Measurements from ENCODE around the gene KRTAP10-2. TPM values are rescaled to one million over a fixed set of nuclear protein-coding genes. Genes with fewer than 3 reads are reported as not detected.

KRTAP10-2 gene
- total RNA-seq, 1 donor from 2014 or later: not detected

GRCh38 chr21:44531606-44532564, 19.4 kb downstream of the KRTAP10-2 start:
- Mint-ChIP-seq H3K9me3 (ENCODE audit: unreplicated experiment) (no peaks in the 10 kb centered on the region), H3K27ac (ENCODE audit: unreplicated experiment) (no peak overlapping the region), H3K4me1 (ENCODE audit: unreplicated experiment) (no peaks in the 10 kb centered on the region), H3K36me3 (ENCODE audit: unreplicated experiment) (no peaks in the 10 kb centered on the region), H3K4me3 (ENCODE audit: unreplicated experiment) (no peak overlapping the region), H3K27me3 (ENCODE audit: unreplicated experiment) (peaks cover 6% of the 10 kb centered on the region)
- DNase-seq (ENCODE audit: extremely low spot score, unreplicated experiment): no peak
- TF ChIP-seq, protein P1, sequence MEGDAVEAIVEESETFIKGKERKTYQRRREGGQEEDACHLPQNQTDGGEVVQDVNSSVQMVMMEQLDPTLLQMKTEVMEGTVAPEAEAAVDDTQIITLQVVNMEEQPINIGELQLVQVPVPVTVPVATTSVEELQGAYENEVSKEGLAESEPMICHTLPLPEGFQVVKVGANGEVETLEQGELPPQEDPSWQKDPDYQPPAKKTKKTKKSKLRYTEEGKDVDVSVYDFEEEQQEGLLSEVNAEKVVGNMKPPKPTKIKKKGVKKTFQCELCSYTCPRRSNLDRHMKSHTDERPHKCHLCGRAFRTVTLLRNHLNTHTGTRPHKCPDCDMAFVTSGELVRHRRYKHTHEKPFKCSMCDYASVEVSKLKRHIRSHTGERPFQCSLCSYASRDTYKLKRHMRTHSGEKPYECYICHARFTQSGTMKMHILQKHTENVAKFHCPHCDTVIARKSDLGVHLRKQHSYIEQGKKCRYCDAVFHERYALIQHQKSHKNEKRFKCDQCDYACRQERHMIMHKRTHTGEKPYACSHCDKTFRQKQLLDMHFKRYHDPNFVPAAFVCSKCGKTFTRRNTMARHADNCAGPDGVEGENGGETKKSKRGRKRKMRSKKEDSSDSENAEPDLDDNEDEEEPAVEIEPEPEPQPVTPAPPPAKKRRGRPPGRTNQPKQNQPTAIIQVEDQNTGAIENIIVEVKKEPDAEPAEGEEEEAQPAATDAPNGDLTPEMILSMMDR (IDR thresholded peaks at IDR 0.05): no peak

DNA sequence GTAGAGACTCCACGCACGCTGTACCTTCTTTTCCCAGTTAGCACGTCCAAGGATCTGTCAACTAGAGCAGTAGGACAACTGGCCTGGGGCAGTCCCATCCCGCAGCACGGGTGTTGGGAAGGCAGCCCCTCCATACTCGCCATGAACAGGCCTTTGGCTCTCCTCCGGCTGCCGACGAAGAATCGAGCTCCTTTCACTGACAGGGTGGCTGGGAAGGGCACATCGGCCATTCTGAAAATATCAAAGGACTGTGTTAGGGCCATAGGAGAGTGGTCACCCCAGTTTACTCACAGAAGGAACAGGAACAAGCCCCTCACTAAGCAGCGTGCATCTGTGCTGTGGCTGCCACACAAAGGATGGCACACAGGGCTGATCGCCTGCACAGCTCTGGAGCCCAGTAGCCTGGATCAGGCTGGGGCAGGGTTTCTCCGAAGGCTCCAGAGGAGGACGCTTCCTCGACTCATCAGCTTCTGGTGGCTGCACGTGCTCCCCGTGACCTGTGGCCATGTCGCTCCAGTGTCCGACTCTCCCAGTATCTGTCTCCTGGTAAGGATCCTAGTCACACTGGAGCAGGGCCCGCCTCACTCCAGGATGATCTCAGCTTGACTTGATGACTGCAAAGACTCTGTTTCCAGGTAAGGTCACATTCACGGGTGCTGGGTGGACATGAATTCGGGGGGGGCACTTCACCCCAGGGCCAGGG, 20.3 kb downstream of the KRTAP10-2 start:
- no peak for DNase-seq (ENCODE audit: extremely low spot score, unreplicated experiment)
- H3K27me3 Mint-ChIP-seq (ENCODE audit: unreplicated experiment): no peaks in the 10 kb centered on the region
- H3K27ac Mint-ChIP-seq (ENCODE audit: unreplicated experiment): no peak overlapping the region
- TF ChIP-seq, protein P1 (IDR thresholded peaks at IDR 0.05): no peak
- no peaks in the 10 kb centered on the region for H3K4me1 Mint-ChIP-seq (ENCODE audit: unreplicated experiment)
- no peaks in the 10 kb centered on the region for H3K36me3 Mint-ChIP-seq (ENCODE audit: unreplicated experiment)
- H3K9me3 Mint-ChIP-seq (ENCODE audit: unreplicated experiment): no peaks in the 10 kb centered on the region
- H3K4me3 Mint-ChIP-seq (ENCODE audit: unreplicated experiment): no peak overlapping the region

DNA sequence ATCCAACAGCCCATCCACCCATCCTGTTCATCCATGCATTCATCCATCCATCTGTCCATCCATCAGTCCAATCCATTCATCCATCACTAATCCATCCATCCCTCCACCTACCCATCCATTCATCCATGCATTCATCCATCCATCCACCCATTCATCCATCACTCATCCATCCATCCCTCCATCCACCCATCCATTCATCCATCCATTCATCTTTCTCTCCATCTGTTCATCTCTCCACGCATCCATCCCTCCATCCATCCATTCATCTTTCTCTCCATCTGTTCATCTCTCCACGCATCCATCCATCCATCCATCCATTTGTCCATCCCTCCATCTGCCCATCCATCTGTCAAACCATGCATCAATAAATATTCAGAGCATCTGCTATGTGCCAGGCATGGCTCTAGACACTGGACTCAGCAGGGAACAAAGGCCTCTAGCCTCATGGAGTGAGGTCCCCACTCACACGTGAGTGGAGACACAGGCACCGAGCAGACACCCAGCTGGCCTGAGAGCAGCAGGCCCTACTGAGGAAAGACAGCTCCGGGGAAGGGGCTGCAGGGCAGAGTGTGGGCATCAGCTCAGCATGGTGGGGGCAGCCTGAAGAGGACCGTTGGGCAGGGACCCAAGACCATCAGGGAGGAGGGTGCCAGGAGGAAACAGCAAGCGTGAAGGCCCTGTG, 20.9 kb downstream of the KRTAP10-2 start:
- no peak for DNase-seq (ENCODE audit: extremely low spot score, unreplicated experiment)
- H3K27me3 Mint-ChIP-seq (ENCODE audit: unreplicated experiment): no peaks in the 10 kb centered on the region
- H3K4me3 Mint-ChIP-seq (ENCODE audit: unreplicated experiment): no peak overlapping the region
- no peaks in the 10 kb centered on the region for H3K4me1 Mint-ChIP-seq (ENCODE audit: unreplicated experiment)
- no peaks in the 10 kb centered on the region for H3K36me3 Mint-ChIP-seq (ENCODE audit: unreplicated experiment)
- H3K9me3 Mint-ChIP-seq (ENCODE audit: unreplicated experiment): no peaks in the 10 kb centered on the region
- no peak overlapping the region for H3K27ac Mint-ChIP-seq (ENCODE audit: unreplicated experiment)
- TF ChIP-seq, protein P1 (IDR thresholded peaks at IDR 0.05): no peak

DNA sequence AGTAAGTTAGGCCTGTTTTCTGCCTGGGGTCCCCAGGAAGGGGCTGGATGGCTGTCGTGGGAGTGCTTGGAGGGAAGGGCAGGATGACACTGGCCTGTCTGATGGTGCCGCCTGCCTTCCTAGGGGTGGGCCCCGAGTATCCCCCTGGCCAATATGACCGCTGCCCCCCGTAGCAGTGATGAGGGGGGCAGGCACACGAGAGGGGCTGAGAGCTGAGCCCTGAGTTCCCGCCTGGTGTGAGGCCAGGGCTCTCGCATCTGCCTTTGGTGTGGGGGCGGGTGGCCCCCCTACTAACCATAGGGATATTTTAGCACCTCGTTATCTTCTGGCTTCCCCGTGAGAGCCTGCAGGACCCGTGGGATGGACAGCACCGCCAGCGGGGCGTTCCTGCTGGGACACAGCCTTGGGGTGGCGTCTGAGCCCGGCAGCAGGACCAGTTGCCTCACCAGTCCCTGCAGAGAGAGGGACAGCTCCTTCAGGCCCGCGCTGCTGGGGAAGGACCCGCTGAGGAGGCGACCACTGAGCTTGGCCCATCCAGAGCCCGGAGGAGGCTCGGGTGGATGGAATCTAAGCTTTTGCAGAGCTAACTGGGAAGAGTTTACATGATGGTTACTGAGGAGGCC, 21.7 kb downstream of the KRTAP10-2 start:
- Mint-ChIP-seq H3K9me3 (ENCODE audit: unreplicated experiment) (no peaks in the 10 kb centered on the region), H3K27me3 (ENCODE audit: unreplicated experiment) (no peaks in the 10 kb centered on the region), H3K4me3 (ENCODE audit: unreplicated experiment) (no peak overlapping the region), H3K36me3 (ENCODE audit: unreplicated experiment) (no peaks in the 10 kb centered on the region), H3K27ac (ENCODE audit: unreplicated experiment) (no peak overlapping the region), H3K4me1 (ENCODE audit: unreplicated experiment) (no peaks in the 10 kb centered on the region)
- TF ChIP-seq, protein P1 (IDR thresholded peaks at IDR 0.05): no peak
- DNase-seq (ENCODE audit: extremely low spot score, unreplicated experiment): no peak
